Mammary epithelial cell (primary cell): ENCODE measurements around the gene WNT7B.

Experiments
- CTCF ChIP-seq, 2 donors: IDR thresholded peaks in 1 of 2; conservative IDR thresholded peaks in 1 of 2; 2 replicates each; pipeline ENCODE4 v1.5.1; 2011 to 2012; ENCODE audit warnings: inconsistent platforms in 2 of 2, low read length in 2 of 2, mild to moderate bottlenecking in 2 of 2, control low read depth in 1 of 2, low read depth in 1 of 2; ENCODE audit not compliant: insufficient read depth in 1 of 2; ENCODE audit errors: extremely low read depth in 1 of 2
- EZH2 ChIP-seq: IDR thresholded peaks from 2 replicates; pipeline ENCODE4 v1.6.1; 2012; ENCODE audit warnings: low read length, inconsistent platforms, borderline replicate concordance

GRCh38 chr22:46007848-46008261, 30.9 kb upstream of the WNT7B start:
- TF ChIP-seq CTCF (conservative IDR thresholded peaks at IDR 0.05 in 1 of 2, IDR thresholded peaks at IDR 0.05 in 1 of 2; ENCODE audit: extremely low read depth in 1 of 2, insufficient read depth in 1 of 2, low read depth in 1 of 2, low read length in 2 of 2), result peak in 1 of 2 donors; percentile 18
- no peak for TF ChIP-seq EZH2
